GM11168 (cell line): ENCODE data around the gene HEATR3.

ENCODE experiments used
- in situ Hi-C: fragments of 300-500 bp; cut with MboI; formaldehyde crosslinking; loops from one replicate; pipeline ENCODE4 v1.12.0; 2022; ENCODE audit warnings: low sequenced_read_pairs; ENCODE audit not compliant: unreplicated experiment

The HEATR3 gene

GRCh38 chr16:50056226-50056625 is 9.5 kb upstream of the HEATR3 start:
- in situ Hi-C loops, result no loop called here

- in situ Hi-C loops, result no loop called here
Observed at GRCh38 chr16:50058091-50058771, 7.5 kb upstream of the HEATR3 start.

GRCh38 chr16:50059111-50059510 is 6.7 kb upstream of the HEATR3 start:
- in situ Hi-C loops, result no loop called here

GRCh38 chr16:50059669-50060068 is 6.1 kb upstream of the HEATR3 start:
- in situ Hi-C loops, result no loop called here

- in situ Hi-C loops, result no loop called here
Observed at GRCh38 chr16:50061326-50061725, 4.4 kb upstream of the HEATR3 start.

GRCh38 chr16:50065241-50065623 is 538 bp upstream of the HEATR3 start:
- in situ Hi-C loops, result no loop called here

GRCh38 chr16:50066482-50067289 is 916 bp downstream of the HEATR3 start:
- in situ Hi-C loops, result no loop called here

- in situ Hi-C loops, result no loop called here
Observed at GRCh38 chr16:50067290-50067853, 1.6 kb downstream of the HEATR3 start.

- in situ Hi-C loops, result no loop called here
Observed at GRCh38 chr16:50068550-50068949, 2.8 kb downstream of the HEATR3 start.

- in situ Hi-C loops, result no loop called here
Observed at GRCh38 chr16:50069060-50069459, 3.3 kb downstream of the HEATR3 start.

- in situ Hi-C loops, result no loop called here
Observed at GRCh38 chr16:50071075-50071671, 5.4 kb downstream of the HEATR3 start.

- in situ Hi-C loops, result no loop called here
Observed at GRCh38 chr16:50072730-50073129, 7.0 kb downstream of the HEATR3 start.

- in situ Hi-C loops, result no loop called here
Observed at GRCh38 chr16:50079397-50080140, 13.8 kb downstream of the HEATR3 start.

- in situ Hi-C loops, result no loop called here
Observed at GRCh38 chr16:50081428-50082018, 15.8 kb downstream of the HEATR3 start.

GRCh38 chr16:50083996-50084395 is 18.2 kb downstream of the HEATR3 start:
- in situ Hi-C loops, result no loop called here

- in situ Hi-C loops, result no loop called here
Observed at GRCh38 chr16:50086176-50086575, 20.4 kb downstream of the HEATR3 start.

GRCh38 chr16:50088302-50088701 is 22.5 kb downstream of the HEATR3 start:
- in situ Hi-C loops, result no loop called here

- in situ Hi-C loops, result no loop called here
Observed at GRCh38 chr16:50092891-50093290, 27.1 kb downstream of the HEATR3 start.

- in situ Hi-C loops, result no loop called here
Observed at GRCh38 chr16:50093607-50094539, 28.1 kb downstream of the HEATR3 start.
